ENCODE results near the gene GOLGA1.

DNA sequence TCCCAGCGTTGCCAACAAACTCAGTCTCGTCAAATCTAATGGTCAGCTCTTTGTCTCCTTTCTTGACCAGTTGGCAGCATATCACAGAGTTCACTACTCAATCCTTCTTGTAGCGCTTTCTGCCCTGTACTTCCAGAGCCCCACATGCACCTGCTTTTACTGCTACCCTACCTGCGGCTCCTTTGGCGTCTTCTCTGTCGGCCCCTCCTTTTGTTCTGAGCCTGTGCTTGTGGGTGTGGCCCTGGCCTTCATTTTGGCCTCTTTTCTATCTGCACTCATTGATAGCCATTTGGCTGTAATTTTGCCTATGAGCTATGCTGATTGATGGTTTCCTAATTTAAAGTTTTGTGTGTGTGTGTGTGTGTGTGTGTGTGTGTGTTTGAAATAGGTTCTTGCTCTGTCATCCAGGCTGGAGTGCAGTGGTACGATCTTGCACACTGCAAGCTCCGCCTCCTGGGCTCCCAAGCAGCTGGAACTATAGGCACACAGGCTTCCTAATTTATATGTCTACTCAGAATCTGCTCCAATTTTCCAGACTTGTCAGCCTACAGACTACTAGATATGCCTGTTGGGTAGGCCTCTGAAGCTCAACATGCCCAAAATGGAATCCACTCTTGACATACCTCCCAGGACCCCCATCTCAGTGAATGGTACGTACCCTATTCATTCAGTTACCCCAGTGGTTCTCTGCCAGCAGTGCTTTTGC, 46.7 kb downstream of the GOLGA1 start:
- TF ChIP-seq, protein P1, sequence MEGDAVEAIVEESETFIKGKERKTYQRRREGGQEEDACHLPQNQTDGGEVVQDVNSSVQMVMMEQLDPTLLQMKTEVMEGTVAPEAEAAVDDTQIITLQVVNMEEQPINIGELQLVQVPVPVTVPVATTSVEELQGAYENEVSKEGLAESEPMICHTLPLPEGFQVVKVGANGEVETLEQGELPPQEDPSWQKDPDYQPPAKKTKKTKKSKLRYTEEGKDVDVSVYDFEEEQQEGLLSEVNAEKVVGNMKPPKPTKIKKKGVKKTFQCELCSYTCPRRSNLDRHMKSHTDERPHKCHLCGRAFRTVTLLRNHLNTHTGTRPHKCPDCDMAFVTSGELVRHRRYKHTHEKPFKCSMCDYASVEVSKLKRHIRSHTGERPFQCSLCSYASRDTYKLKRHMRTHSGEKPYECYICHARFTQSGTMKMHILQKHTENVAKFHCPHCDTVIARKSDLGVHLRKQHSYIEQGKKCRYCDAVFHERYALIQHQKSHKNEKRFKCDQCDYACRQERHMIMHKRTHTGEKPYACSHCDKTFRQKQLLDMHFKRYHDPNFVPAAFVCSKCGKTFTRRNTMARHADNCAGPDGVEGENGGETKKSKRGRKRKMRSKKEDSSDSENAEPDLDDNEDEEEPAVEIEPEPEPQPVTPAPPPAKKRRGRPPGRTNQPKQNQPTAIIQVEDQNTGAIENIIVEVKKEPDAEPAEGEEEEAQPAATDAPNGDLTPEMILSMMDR (optimal IDR thresholded peaks at IDR 0.05 in 1 of 3, IDR thresholded peaks at IDR 0.05 in 1 of 3, conservative IDR thresholded peaks at IDR 0.05 in 1 of 3; ENCODE audit: extremely low read depth in 1 of 3, insufficient read depth in 2 of 3, low read length in 3 of 3) = no peak
- TF ChIP-seq EZH2 (IDR thresholded peaks at IDR 0.05; ENCODE audit: low read length) = no peak
